HL-60 (cell line): ENCODE measurements around the gene SLC44A3.

Source experiments
- CTCF ChIP-seq: IDR thresholded peaks from one replicate; pipeline ENCODE4 v1.5.1; 2011; ENCODE audit warnings: low read length, control low read depth, inconsistent platforms; ENCODE audit not compliant: insufficient read depth
- GABPA ChIP-seq: IDR thresholded peaks from 2 replicates; pipeline ENCODE4 v1.6.1; 2012; ENCODE audit warnings: low read depth
- POLR2AphosphoS5 ChIP-seq: IDR thresholded peaks from 2 replicates; pipeline ENCODE4 v1.6.1; 2012; ENCODE audit warnings: low read depth
- REST ChIP-seq: IDR thresholded peaks from 2 replicates; pipeline ENCODE4 v1.6.1; 2012; ENCODE audit warnings: low read depth; ENCODE audit not compliant: insufficient replicate concordance
- SPI1 ChIP-seq: IDR thresholded peaks from 2 replicates; pipeline ENCODE4 v1.6.1; 2012; ENCODE audit warnings: low read depth, mild to moderate bottlenecking, borderline replicate concordance

- TF ChIP-seq CTCF (no peak), POLR2AphosphoS5 (no peak), REST (no peak), SPI1 (no peak), GABPA (no peak)
Measured at GRCh38 chr1:94840808-94841207, 20.7 kb downstream of the SLC44A3 start.
